Activated CD8-positive, alpha-beta T cell treated with anti-CD3 and anti-CD28 coated beads for 36 hours (primary cell): ENCODE results near the gene ARSI. TPM values are rescaled to one million over a fixed set of nuclear protein-coding genes. Genes with fewer than 3 reads are reported as not detected.

ENCODE experiments used
- ATAC-seq: fragments of 200-7000 bp; cut with Tn5 transposase; one replicate; pipeline ENCODE4 v1.10.0; 2021; ENCODE audit warnings: mild to moderate bottlenecking, moderate library complexity
- CTCF ChIA-PET: fragments of 350-600 bp; sonication (Branson Sonifier 250); formaldehyde crosslinking; loops from one replicate; lab custom pipeline; 2021; ENCODE audit warnings: antibody characterized with exemption; lab: Charles Lee
- POLR2A ChIA-PET: fragments of 350-600 bp; sonication (Branson Sonifier 250); formaldehyde crosslinking; loops from one replicate; lab custom pipeline; 2021; ENCODE audit warnings: antibody characterized with exemption; lab: Charles Lee
- DNase-seq: peaks from one replicate; pipeline ENCODE4 v3.0.0-alpha.2; 2020
- H3K27ac Mint-ChIP-seq: one replicate; pipeline ENCODE4 v1.8.0; 2021; ENCODE audit warnings: mild to moderate bottlenecking, mixed read lengths
- H3K27me3 Mint-ChIP-seq: one replicate; pipeline ENCODE4 v1.8.0; 2021; ENCODE audit warnings: mixed read lengths
- H3K36me3 Mint-ChIP-seq: one replicate; pipeline ENCODE4 v1.8.0; 2021; ENCODE audit warnings: low read depth, mixed read lengths
- H3K4me1 Mint-ChIP-seq: one replicate; pipeline ENCODE4 v1.8.0; 2021; ENCODE audit warnings: low read depth, mixed read lengths
- H3K4me3 Mint-ChIP-seq: one replicate; pipeline ENCODE4 v1.8.0; 2021; ENCODE audit warnings: mild to moderate bottlenecking, moderate library complexity, mixed read lengths
- H3K9me3 Mint-ChIP-seq: one replicate; pipeline ENCODE4 v1.8.0; 2021; ENCODE audit warnings: mixed read lengths
- intact Hi-C: fragments of 100-400 bp; cut with micrococcal nuclease; formaldehyde crosslinking; loops from one replicate; pipeline ENCODE4 v1.10.0; 2022
- total RNA-seq, 2 experiments: library from RNA; stranded (reverse); gene quantifications; one replicate each; pipeline ENCODE4 v1.2.3, GENCODE V29; 2021
- TF ChIP-seq, protein P1 (sequence below): fragments of 200-600 bp; IDR thresholded peaks from one replicate; pipeline ENCODE4 v1.8.0; 2022; ENCODE audit warnings: antibody characterized with exemption, mild to moderate bottlenecking

The ARSI gene
- total RNA-seq, 2 experiments from 2014 or later = not detected

DNA sequence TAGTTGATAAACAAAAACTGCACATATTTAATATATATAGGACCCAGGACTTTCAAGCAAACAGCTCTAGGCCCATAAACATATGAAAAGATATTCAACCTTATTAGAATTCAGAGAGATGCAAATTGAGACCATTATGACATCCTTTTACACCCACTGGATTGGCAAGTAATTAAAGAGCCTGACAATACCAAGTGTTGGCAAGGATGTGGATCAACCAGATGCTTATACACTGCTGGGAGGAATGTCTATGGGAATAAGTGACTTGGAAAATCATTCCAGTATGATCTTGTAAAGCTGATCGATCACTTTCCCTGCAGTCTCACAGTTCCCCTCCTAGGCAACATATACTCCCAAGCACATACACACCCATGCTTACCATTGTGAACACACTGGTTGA lies 39.3 kb upstream of the ARSI start:
- ChIA-PET CTCF (interaction anchor here (1.7 kb wide), 1 partner anchor 42 kb away, joined by 3 read pairs; no protein-coding TSS in a partner anchor), POLR2A (no interaction called here)
- Mint-ChIP-seq H3K4me1 (peaks cover 11% of the 10 kb centered on the region), H3K36me3 (no peaks in the 10 kb centered on the region), H3K4me3 (no peak overlapping the region), H3K9me3 (no peaks in the 10 kb centered on the region), H3K27me3 (peaks cover 2% of the 10 kb centered on the region), H3K27ac (no peak overlapping the region)
- TF ChIP-seq, protein P1, sequence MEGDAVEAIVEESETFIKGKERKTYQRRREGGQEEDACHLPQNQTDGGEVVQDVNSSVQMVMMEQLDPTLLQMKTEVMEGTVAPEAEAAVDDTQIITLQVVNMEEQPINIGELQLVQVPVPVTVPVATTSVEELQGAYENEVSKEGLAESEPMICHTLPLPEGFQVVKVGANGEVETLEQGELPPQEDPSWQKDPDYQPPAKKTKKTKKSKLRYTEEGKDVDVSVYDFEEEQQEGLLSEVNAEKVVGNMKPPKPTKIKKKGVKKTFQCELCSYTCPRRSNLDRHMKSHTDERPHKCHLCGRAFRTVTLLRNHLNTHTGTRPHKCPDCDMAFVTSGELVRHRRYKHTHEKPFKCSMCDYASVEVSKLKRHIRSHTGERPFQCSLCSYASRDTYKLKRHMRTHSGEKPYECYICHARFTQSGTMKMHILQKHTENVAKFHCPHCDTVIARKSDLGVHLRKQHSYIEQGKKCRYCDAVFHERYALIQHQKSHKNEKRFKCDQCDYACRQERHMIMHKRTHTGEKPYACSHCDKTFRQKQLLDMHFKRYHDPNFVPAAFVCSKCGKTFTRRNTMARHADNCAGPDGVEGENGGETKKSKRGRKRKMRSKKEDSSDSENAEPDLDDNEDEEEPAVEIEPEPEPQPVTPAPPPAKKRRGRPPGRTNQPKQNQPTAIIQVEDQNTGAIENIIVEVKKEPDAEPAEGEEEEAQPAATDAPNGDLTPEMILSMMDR = no peak
- intact Hi-C loops = no loop called here
- DNase-seq (no peak), ATAC-seq (no peak)

DNA sequence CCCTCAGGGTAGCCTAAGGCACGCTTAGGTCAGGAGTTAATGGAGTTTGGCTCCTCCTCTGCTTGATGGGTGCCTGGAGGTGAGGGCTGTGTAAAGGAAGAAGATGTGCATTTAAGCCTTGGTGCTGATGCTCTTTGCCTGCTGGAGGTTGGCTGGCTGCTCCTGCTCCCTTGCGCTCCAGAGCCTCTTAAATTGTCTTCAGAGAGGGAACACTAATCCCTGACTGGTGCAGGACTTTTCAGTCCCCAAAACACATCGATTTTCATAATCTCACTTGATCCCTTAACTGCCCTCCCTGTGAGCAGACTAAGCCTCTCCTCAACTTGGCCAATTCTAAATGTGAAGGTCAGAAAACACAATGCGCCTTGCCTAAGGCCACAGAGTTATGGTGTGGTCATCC lies 38.6 kb upstream of the ARSI start:
- intact Hi-C loops = no loop called here
- ChIA-PET CTCF (interaction anchor here (0.9 to 1.7 kb wide), 3 partner anchors 8 to 41 kb away, joined by 3 to 4 read pairs (median 3); no protein-coding TSS in a partner anchor), POLR2A (interaction anchor here (1.0 kb wide), 1 partner anchor 18 kb away, joined by 3 read pairs; no protein-coding TSS in a partner anchor)
- Mint-ChIP-seq H3K36me3 (no peaks in the 10 kb centered on the region), H3K9me3 (no peaks in the 10 kb centered on the region), H3K27ac (no peak overlapping the region), H3K4me1 (peaks cover 11% of the 10 kb centered on the region), H3K4me3 (no peak overlapping the region), H3K27me3 (peaks cover 2% of the 10 kb centered on the region)
- no peak for DNase-seq
- no peak for ATAC-seq
- TF ChIP-seq, protein P1 = no peak

DNA sequence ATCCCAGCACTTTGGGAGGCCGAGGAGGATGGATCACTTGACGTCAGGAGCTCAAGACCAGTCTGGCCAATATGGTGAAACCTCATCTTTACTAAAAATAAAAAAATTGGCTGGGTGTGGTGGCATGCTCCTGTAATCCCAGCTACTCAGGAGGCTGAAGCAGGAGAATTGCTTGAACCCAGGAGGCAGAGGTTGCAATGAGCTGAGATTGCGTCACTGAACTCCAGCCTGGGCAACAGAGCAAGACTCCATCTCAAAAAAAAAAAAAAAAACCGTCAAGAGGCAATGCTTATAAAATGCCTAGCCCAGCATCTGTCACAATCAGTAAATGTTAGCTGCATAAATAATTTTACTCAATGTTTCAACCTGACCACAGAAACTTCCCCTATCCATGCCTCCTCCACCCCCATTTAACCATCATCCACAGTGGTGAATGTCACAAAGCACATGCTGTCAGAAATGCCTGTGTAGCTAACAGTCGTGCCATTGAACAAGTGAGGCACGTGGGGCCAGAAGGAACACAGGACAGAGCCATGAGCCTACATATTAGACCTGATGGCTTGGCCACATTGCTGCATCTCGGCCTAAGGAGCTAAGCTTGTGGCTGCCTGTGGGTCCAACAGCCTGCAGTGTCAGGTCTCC lies 38.0 kb upstream of the ARSI start:
- Mint-ChIP-seq H3K27me3 (peaks cover 2% of the 10 kb centered on the region), H3K36me3 (no peaks in the 10 kb centered on the region), H3K4me3 (no peak overlapping the region), H3K27ac (no peak overlapping the region), H3K9me3 (no peaks in the 10 kb centered on the region), H3K4me1 (peaks cover 11% of the 10 kb centered on the region)
- ATAC-seq (peak; percentile 93), DNase-seq (peak; percentile 40)
- TF ChIP-seq, protein P1 = no peak
- POLR2A ChIA-PET = interaction anchor here (1.0 kb wide), 1 partner anchor 18 kb away, joined by 3 read pairs; no protein-coding TSS in a partner anchor
- CTCF ChIA-PET = interaction anchor here (0.9 to 1.7 kb wide), 3 partner anchors 9 to 41 kb away, joined by 3 to 4 read pairs (median 3); no protein-coding TSS in a partner anchor
- intact Hi-C loops = no loop called here

DNA sequence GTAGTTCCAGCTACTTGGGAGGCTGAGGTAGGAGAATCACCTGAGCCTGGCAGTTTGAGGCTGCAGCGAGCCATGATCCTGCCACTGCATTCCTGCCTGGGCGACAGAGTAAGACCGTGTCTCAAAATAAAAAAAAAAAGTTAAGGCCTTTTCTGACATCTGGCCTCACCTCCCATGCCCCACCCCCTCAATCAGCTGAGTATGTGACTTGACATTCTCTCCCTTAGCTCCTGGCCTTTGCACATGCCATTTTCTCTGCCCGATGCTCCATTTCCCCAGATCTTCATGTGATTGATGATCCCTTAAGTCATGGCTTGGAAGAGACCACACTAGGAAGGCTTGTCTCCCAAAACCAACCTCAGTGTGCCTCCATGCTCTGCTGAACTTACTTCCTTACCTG lies 37.1 kb upstream of the ARSI start:
- intact Hi-C loops = no loop called here
- POLR2A ChIA-PET = no interaction called here
- CTCF ChIA-PET = interaction anchor here (1.9 kb wide), 1 partner anchor 11 kb away, joined by 7 read pairs; no protein-coding TSS in a partner anchor
- Mint-ChIP-seq H3K27me3 (peaks cover 2% of the 10 kb centered on the region), H3K27ac (no peak overlapping the region), H3K9me3 (no peaks in the 10 kb centered on the region), H3K4me1 (peaks cover 11% of the 10 kb centered on the region), H3K4me3 (no peak overlapping the region), H3K36me3 (no peaks in the 10 kb centered on the region)
- ATAC-seq = no peak
- TF ChIP-seq, protein P1 = no peak
- DNase-seq = no peak

DNA sequence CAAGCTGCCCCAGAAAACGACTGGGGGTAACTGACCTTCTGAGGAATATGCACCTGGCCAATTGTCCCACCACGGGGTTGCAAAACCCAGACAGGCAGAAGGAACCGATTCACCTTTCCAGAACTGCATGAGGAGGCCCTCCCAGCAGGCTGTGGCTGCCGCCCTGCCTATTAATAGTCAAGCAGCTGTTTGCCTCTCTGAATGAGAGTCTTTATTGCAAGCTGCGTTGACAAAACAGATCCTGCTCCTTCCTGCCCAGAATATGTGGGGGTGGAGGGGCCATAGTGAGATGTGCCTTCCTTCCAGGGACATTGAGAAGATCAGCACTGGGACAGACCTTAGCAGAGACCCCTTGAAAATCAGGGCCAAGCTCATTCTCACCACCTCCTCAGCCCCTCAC lies 36.5 kb upstream of the ARSI start:
- H3K36me3 Mint-ChIP-seq = no peaks in the 10 kb centered on the region
- intact Hi-C loops = no loop called here
- H3K27me3 Mint-ChIP-seq = peaks cover 2% of the 10 kb centered on the region
- H3K9me3 Mint-ChIP-seq = no peaks in the 10 kb centered on the region
- TF ChIP-seq, protein P1 = no peak
- no peak overlapping the region for H3K4me3 Mint-ChIP-seq
- POLR2A ChIA-PET = no interaction called here
- ATAC-seq = no peak
- H3K27ac Mint-ChIP-seq = no peak overlapping the region
- no peak for DNase-seq
- CTCF ChIA-PET = interaction anchor here (1.9 kb wide), 1 partner anchor 11 kb away, joined by 7 read pairs; no protein-coding TSS in a partner anchor
- H3K4me1 Mint-ChIP-seq = peaks cover 11% of the 10 kb centered on the region
